Inflammatory macrophage (primary cell): Measurements from ENCODE around the gene SNX13.

Experiments used
- DNase-seq, 2 donors: peaks; one replicate each; pipeline ENCODE4 v3.0.0-alpha.2; 2020 to 2022

The SNX13 gene

GRCh38 chr7:17944720-17945119 lies 4.4 kb upstream of the SNX13 start:
- no peak for DNase-seq

- DNase-seq = no peak
Measured at GRCh38 chr7:17943006-17943405, 2.7 kb upstream of the SNX13 start.

- no peak for DNase-seq
Measured at GRCh38 chr7:17942231-17942630, 1.9 kb upstream of the SNX13 start.

GRCh38 chr7:17940951-17941431 lies 697 bp upstream of the SNX13 start:
- no peak for DNase-seq

GRCh38 chr7:17939606-17940301 lies 540 bp downstream of the SNX13 start:
- peak; percentile 25 to 39 for DNase-seq

- peak; percentile 59 to 70 for DNase-seq
Measured at GRCh38 chr7:17939211-17939605, 1.1 kb downstream of the SNX13 start.

- DNase-seq = no peak
Measured at GRCh38 chr7:17937506-17938120, 2.7 kb downstream of the SNX13 start.

GRCh38 chr7:17936321-17936720 lies 4.0 kb downstream of the SNX13 start:
- DNase-seq = no peak

GRCh38 chr7:17934612-17935240 lies 5.6 kb downstream of the SNX13 start:
- peak; percentile 12 to 55 for DNase-seq

- DNase-seq = no peak
Measured at GRCh38 chr7:17934094-17934493, 6.2 kb downstream of the SNX13 start.

- no peak for DNase-seq
Measured at GRCh38 chr7:17932770-17933169, 7.5 kb downstream of the SNX13 start.

- no peak for DNase-seq
Measured at GRCh38 chr7:17931069-17931468, 9.2 kb downstream of the SNX13 start.

GRCh38 chr7:17930546-17930945 lies 9.7 kb downstream of the SNX13 start:
- DNase-seq = no peak

GRCh38 chr7:17929647-17930395 lies 10.5 kb downstream of the SNX13 start:
- no peak for DNase-seq

- no peak for DNase-seq
Measured at GRCh38 chr7:17928055-17928454, 12.2 kb downstream of the SNX13 start.

- DNase-seq = no peak
Measured at GRCh38 chr7:17921857-17922416, 18.4 kb downstream of the SNX13 start.

- no peak for DNase-seq
Measured at GRCh38 chr7:17917842-17918241, 22.5 kb downstream of the SNX13 start.

- no peak for DNase-seq
Measured at GRCh38 chr7:17916786-17917185, 23.5 kb downstream of the SNX13 start.

GRCh38 chr7:17915796-17916195 lies 24.5 kb downstream of the SNX13 start:
- DNase-seq = no peak

GRCh38 chr7:17915168-17915567 lies 25.1 kb downstream of the SNX13 start:
- DNase-seq = no peak

- DNase-seq = no peak
Measured at GRCh38 chr7:17913250-17913649, 27.0 kb downstream of the SNX13 start.

GRCh38 chr7:17912536-17913235 lies 27.6 kb downstream of the SNX13 start:
- DNase-seq = no peak
